IPS-18c (cell line): ENCODE results near the gene SYNPR.

Experiments used
- H3K4me3 ChIP-seq: 2 replicates; pipeline ENCODE4 v1.7.0; 2013; ENCODE audit warnings: low read depth, mild to moderate bottlenecking, low read length, moderate library complexity; ENCODE audit not compliant: insufficient read depth
- H3K9me3 ChIP-seq: one replicate; pipeline ENCODE4 v1.6.1; 2013; ENCODE audit warnings: mild to moderate bottlenecking, low read length, moderate library complexity; ENCODE audit not compliant: control insufficient read depth, insufficient read depth

SYNPR gene

DNA sequence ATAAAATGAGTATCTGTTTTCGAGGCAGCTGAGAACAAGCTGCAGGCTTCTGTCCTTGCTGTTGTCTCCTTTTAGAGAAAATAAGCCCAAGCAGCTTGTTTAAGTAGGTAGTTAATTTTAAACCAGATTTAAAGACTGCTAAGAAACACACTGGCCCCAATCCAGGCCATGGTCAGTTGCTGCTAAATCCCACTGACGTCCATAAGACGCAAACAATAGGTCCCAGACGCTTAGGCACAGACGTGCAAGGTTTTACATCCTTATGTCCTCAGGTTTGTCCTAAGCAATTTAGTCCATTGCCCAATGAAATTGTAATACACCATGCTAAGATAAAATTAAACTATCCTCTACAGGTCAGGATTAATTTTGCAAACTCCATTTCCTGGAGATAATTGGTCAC lies 254.4 kb downstream of the SYNPR start:
- H3K9me3 ChIP-seq: no peaks in the 10 kb centered on the region

DNA sequence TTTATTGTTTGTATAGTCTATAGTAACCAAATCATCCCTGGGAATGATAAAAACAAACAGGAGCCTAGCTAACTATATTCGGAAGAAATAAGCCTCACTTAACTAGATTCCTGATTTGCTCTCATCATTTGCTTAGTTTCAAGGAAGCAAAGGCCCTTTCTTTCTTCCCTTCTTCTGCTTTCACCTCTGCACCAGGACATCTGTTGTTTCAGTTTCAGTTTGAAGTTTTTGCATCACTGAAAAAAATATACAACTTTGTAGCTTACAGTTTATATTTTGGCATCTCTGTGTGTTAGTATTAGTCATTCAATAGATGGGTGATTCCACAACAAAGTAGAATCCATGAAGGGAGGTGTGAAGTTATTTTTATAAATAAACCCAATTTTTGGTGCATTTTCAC lies 260.8 kb downstream of the SYNPR start:
- Histone ChIP-seq H3K4me3 (no peak overlapping the region), H3K9me3 (no peaks in the 10 kb centered on the region)

More for the DNA sequence above, 254.4 kb downstream of the SYNPR start:
- H3K4me3 ChIP-seq: no peak overlapping the region

DNA sequence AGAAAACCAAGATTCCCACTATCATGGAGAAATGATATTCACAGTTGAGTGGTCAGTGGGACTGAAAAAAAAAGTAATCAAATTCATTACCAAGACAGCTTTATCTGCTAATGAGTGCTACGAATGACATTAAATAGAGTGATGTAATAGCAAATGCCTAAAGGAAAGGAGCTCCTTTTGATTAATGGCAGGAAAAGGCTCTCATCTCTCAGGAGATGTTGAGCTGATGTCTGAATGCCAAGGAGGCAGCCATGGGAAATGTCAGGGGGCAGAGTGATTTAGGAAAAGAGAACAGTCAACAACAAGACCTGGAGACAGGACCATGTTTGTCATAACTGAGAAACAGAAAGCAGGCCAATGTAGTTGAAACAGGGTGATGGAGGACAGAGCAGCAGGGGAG lies 277.7 kb downstream of the SYNPR start:
- Histone ChIP-seq H3K9me3 (no peaks in the 10 kb centered on the region), H3K4me3 (no peak overlapping the region)

DNA sequence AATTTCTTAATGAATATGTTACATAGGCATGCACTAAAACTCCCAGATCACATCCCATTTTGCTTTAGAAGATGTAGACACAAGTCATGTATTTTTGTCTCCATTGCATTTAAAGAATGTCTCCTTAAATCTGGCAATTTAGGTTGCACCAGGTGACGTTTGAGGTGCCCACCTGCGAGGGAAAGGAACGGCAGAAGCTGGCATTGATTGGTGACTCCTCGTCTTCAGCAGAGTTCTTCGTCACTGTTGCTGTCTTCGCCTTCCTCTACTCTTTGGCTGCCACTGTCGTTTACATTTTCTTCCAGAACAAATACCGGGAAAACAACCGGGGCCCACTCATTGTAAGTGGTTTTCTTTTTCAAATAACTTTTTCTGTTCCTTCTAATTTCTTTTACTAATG lies 278.3 kb downstream of the SYNPR start:
- H3K9me3 ChIP-seq: no peaks in the 10 kb centered on the region

DNA sequence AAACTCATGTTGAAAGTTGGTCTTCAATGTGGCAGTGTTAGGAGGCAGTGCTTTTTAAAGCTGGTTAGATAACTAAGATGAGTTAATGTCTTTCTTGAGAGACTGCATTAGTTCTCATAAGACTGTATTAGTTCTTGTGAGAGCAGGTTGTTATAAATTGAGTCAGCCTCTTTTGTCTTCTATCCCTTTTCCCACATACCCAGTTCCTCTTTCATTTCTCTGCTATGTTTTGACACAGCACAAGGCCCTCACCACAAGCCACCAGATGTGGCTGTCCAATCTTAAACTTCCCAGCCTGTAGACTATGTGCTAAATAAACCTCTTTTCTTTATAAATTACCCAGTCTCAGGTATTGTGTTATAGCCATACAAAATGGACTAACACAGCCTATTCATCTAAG lies 279.8 kb downstream of the SYNPR start:
- H3K9me3 ChIP-seq: no peaks in the 10 kb centered on the region
- H3K4me3 ChIP-seq: no peak overlapping the region

More for the DNA sequence above, 278.3 kb downstream of the SYNPR start:
- H3K4me3 ChIP-seq: no peak overlapping the region

DNA sequence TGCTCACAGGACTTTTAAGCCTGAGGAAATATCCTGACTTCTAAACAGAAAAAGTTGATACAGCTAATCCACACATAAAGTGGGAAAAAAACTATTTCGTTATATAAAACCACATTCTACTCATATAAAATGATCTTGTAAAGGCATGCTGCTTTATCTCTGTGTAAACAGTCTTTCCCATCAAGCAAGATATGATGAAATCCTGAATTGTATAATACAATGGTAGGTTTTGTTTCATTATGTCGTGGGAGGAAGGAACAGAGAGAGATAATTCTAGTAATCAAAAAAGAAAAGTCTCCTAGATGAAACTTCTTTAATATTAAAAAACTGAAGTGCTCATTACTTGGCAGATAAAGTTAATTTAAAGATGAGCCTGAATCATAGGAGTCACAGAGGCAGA lies 281.8 kb downstream of the SYNPR start:
- H3K9me3 ChIP-seq: no peaks in the 10 kb centered on the region

DNA sequence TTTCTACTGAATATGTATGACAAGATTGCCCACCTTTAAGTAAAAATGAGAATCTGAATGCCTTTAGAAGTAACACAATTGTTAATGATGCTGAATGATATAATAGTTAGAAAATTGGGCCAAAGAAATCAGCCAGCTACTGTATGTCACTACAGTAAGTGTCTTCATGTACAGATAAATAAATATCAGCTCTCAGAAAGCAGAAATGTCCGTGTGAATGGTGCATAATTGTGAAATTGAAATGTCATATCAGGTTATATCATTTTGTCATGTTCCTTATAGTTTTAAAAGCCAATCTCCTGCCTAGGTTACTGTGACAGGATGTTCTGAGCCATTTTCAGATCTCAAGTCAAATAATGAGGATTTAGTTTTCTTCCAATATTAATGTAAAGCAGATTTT lies 283.8 kb downstream of the SYNPR start:
- Histone ChIP-seq H3K9me3 (no peaks in the 10 kb centered on the region), H3K4me3 (no peak overlapping the region)

More for the DNA sequence above, 281.8 kb downstream of the SYNPR start:
- H3K4me3 ChIP-seq: no peak overlapping the region

DNA sequence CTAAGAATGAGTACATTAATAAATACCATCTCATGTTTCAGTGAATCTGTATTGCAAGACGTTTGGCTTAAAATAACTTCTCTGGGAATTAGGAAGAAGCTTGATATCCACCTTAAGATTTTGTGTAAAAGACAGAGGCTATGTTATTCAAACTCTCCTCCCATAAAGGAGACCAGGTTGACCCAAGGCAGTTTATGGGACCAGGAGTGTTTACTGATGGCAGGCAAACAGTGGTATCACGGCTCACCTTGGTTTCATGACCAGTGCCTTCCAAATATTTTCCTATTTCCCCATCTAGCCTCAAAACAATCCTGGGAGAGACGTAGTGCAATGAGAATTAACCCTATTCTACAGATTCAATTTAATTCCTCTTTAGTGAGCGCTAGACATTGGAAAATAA lies 284.2 kb downstream of the SYNPR start:
- H3K4me3 ChIP-seq: no peak overlapping the region
- no peaks in the 10 kb centered on the region for H3K9me3 ChIP-seq

DNA sequence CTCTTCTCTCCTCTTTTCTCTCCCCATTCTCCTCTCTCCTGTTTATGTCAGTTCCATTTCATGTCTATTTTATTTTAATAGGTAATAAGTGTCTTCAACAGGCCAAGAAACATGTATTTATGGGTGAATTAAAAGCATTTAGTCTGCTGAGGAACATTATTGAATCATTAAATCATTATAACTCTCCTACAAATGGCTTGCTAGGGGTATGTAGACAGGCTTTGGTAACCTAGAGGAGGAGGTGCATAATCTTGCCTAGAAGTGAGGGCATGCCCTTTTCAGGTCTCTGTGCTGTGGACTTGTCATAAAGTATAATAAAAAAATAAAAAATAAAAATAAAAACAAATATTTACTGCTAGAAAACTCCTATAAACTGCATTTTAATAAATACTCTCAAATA lies 285.5 kb downstream of the SYNPR start:
- H3K4me3 ChIP-seq: no peak overlapping the region
- H3K9me3 ChIP-seq: no peaks in the 10 kb centered on the region

DNA sequence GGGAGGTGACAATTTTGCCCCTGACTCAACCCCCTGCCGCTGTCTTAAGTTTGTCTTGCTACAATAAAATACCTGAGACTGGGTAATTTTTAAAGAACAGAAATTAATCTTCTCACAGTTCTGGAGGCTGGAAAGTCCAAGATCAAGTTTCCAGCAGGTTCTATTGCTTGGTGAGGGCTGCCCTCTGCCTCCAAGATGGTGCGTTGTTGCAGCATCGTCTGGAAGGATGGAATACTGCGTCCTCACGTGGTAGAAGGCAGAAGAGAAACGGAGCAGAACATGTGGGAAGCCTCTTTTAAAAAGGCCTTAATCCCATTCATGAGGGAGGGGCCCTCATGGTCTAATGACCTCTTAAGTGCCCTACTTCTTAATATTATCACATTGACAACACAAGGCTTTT lies 287.1 kb downstream of the SYNPR start:
- Histone ChIP-seq H3K9me3 (no peaks in the 10 kb centered on the region), H3K4me3 (no peak overlapping the region)

DNA sequence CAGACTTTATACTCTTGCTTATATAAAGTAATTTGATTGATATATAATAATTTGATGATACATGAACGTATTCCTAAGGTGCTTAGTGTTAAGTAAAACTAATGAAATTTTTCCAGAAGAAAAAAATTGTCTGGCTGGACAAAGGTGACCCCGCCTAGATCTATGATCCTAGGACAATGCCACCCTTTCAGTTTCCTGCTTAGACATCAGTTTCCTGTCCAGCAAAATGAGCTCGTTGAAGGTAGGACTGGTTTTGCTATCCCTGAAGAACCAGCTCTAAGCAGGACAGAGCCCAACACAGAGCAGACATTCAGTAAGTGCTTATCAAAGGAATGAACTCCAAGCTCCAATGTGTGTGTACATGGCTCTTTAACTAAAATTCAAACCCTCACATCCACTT lies 293.6 kb downstream of the SYNPR start:
- Histone ChIP-seq H3K9me3 (no peaks in the 10 kb centered on the region), H3K4me3 (no peak overlapping the region)

DNA sequence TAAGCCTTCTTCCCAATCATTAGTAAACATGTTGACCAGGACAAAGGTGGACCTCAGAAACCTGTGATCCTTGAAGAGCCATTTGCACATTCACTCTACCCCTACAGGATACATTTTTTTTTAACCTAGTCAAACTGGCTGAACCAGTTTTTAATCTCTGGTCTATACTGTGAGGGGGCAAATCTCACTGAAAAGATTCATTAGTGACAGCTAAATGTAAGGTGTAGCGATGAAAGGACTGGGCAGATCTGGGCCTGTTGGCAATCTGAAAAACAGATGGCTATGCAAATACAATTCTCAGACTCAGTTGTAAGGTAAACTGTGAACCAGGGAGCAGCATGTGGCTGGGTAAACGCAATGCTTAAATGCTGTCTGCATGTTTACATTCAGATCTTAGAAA lies 298.7 kb downstream of the SYNPR start:
- no peaks in the 10 kb centered on the region for H3K9me3 ChIP-seq
- no peak overlapping the region for H3K4me3 ChIP-seq

DNA sequence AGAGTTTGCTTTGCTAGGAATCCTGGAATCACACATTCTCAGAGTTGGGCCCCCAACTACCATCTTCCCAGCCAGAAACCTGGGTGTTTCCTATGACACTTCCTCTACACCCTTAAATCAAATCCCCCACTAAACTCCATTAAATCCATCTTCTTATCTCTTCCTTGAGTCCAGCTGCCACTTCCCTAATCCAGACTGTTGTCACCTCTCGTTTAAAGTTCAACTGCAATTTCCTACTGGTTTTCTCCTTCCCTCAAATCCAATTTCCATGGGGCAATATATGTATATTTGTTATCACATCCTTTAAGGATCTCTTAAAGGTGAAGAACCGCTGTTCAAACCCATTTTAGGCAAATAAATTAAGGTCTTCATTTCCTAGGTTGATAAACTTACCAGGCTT lies 300.8 kb downstream of the SYNPR start:
- Histone ChIP-seq H3K4me3 (no peak overlapping the region), H3K9me3 (no peaks in the 10 kb centered on the region)

DNA sequence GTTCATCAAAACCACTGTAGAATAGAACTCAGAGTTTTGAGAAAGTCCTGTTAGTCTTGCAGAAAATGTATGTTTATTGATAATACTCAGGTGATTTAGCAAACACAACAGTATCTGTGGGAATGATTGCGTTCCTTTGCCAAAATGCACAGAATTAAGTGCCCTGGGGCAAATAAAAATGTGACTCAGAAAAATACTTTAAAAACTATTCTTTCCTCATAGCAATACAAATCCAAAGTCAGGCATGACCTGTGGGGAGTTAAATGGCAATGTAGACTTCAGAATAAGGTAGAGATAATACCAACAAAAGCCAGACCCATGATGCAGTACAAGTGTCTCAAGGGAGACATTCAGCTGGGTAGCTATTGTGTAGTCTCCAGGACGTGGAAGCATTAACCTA lies 302.0 kb downstream of the SYNPR start:
- H3K9me3 ChIP-seq: no peaks in the 10 kb centered on the region
- H3K4me3 ChIP-seq: no peak overlapping the region

DNA sequence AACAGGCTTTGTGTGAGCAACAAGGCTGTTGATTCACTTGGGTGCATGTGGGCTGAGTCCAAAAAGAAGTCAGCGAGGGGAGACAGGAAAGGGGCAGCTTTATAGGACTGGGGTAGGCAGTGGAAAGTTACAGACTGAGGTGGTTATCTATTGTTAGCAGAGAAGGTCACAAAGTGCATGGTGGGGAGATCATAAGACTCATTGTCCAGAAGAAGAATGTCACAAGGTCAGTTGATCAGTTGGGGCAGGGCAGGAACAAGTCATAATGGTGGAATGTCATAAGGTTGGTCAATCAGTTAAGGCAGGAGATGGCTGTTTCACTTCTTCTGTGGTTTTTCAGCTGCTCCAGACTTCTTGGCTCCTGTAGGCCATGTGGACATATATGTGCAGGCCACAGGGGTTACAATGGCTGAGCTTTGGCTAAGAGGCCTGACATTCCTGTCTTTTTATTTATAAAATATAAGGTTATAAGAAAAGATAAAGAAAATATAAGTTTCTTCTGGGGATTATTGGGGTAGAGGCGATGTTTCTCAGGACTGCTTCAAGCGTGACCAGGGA lies 304.9 kb downstream of the SYNPR start:
- no peaks in the 10 kb centered on the region for H3K9me3 ChIP-seq
- H3K4me3 ChIP-seq: no peak overlapping the region

DNA sequence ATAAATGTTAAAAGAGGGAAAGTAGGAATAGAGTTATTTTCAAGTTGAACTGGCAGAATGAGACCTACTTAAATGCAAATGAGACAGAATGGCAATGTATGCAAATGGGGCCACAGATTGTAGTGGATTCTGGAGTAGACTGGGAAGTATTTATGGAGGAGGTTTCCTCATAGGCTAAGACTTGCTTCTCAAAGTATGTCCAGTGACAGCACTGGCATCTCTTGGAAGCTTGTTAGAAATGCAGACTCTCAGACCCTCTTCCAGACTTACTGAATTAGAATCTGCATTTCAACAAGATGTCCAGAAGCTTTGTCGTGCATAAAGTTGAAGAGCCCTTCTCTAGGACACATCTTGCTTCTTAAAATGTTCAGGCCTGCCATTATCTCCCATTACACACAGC lies 306.6 kb downstream of the SYNPR start:
- Histone ChIP-seq H3K4me3 (no peak overlapping the region), H3K9me3 (no peaks in the 10 kb centered on the region)

DNA sequence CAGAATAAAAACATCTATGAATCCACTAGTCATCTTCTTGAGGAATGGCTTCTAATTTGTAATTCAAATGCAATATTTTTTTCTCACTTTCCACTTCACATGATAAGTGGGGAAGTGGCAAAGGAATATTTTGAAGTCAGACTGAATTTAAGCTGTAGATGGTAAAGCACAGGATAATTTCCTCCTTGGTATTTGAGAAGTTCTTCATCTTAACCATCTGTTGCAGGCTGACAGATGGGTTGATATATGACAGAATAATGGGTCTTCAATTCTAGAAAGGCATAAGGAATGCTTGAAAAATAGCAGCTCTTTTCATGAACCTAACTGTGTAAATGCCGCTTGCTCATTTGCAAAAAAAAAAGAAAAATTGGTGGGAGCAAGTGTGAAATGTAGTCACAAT lies 307.8 kb downstream of the SYNPR start:
- H3K9me3 ChIP-seq: no peaks in the 10 kb centered on the region
- H3K4me3 ChIP-seq: no peak overlapping the region

DNA sequence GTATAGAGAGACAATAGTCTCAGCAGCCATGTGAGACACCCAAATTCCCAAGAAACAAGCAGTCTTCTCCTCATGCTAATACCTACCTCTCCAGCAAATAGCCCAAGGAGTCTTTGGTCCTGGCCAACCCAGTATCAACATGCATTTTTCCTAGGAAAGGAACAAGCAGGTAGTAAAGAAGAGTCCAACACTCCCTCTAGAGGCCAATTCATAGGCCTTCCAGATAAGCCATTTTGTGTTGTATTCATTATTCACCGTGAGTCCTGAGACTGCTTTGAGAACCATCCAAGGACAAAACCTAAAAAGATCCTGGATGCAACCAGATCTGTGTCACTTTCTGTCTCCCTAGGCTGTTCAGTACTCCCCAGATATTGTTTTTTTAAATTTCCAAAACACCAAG lies 310.8 kb downstream of the SYNPR start:
- Histone ChIP-seq H3K4me3 (no peak overlapping the region), H3K9me3 (no peaks in the 10 kb centered on the region)

DNA sequence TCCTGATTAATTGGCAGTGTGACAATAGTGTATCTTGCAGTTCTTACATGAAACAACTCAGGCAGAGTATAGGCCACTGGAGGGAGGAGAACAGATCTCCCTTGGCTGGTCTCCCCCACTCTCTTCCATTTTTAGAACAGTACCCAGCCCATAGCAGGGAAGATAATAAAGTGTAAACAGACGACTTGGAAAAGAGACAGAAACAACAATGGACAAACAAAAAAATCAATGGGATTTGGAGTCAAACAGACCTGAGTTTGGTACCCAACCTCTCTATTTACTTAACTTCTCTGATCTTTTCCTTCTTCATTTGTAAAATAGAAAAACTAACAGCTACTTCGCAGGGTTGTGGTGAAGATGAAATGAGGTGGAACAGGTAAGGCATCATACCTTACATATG lies 315.7 kb downstream of the SYNPR start:
- H3K4me3 ChIP-seq: no peak overlapping the region
- H3K9me3 ChIP-seq: no peaks in the 10 kb centered on the region
